Activated naive CD8-positive, alpha-beta T cell treated with anti-CD3 and anti-CD28 coated beads, Interleukin-2, amount 10 ng/mL, durations not matched to agents 7 days and 5 days (primary cell): ENCODE data around the gene MRTFB. TPM values are rescaled to one million over a fixed set of nuclear protein-coding genes. Genes with fewer than 3 reads are reported as not detected.

Experiments
- ATAC-seq: fragments of 150-1000 bp; cut with Tn5 transposase; one replicate; pipeline ENCODE4 v1.10.0; 2021; ENCODE audit warnings: low read depth, moderate library complexity
- POLR2A ChIA-PET: fragments of 350-600 bp; sonication (Branson Sonifier 250); formaldehyde crosslinking; loops from one replicate; lab custom pipeline; 2021; ENCODE audit warnings: antibody characterized with exemption; lab: Charles Lee
- DNase-seq: peaks from one replicate; pipeline ENCODE4 v3.0.0; 2021
- H3K27ac Mint-ChIP-seq: one replicate; pipeline ENCODE4 v1.8.0; 2022; ENCODE audit warnings: mild to moderate bottlenecking, mixed read lengths
- H3K27me3 Mint-ChIP-seq: one replicate; pipeline ENCODE4 v1.8.0; 2022; ENCODE audit warnings: mild to moderate bottlenecking, moderate library complexity, mixed read lengths
- H3K36me3 Mint-ChIP-seq: one replicate; pipeline ENCODE4 v1.8.0; 2021; ENCODE audit warnings: mild to moderate bottlenecking, mixed read lengths
- H3K4me1 Mint-ChIP-seq: one replicate; pipeline ENCODE4 v1.8.0; 2021; ENCODE audit warnings: mixed read lengths
- H3K4me3 Mint-ChIP-seq: one replicate; pipeline ENCODE4 v1.8.0; 2022; ENCODE audit warnings: mild to moderate bottlenecking, moderate library complexity, mixed read lengths
- H3K9me3 Mint-ChIP-seq: one replicate; pipeline ENCODE4 v1.8.0; 2021; ENCODE audit warnings: mixed read lengths
- total RNA-seq, 2 experiments: library from RNA; stranded (reverse); gene quantifications; one replicate each; pipeline ENCODE4 v1.2.3, GENCODE V29; 2021

MRTFB gene
- total RNA-seq, 2 experiments from 2014 or later: 14.1 to 16.2 TPM

GRCh38 chr16:14101415-14101814 lies 30.3 kb downstream of the MRTFB start:
- Mint-ChIP-seq H3K4me3 (no peak overlapping the region), H3K27me3 (no peaks in the 10 kb centered on the region), H3K9me3 (no peaks in the 10 kb centered on the region), H3K36me3 (no peaks in the 10 kb centered on the region), H3K27ac (no peak overlapping the region), H3K4me1 (peaks cover 17% of the 10 kb centered on the region)
- DNase-seq: no peak
- ATAC-seq: no peak
- POLR2A ChIA-PET: interaction anchor here (0.6 to 0.9 kb wide), 2 partner anchors 91 to 1642 kb away, joined by 3 to 4 read pairs; no protein-coding TSS in a partner anchor

- Mint-ChIP-seq H3K4me1 (peaks cover 17% of the 10 kb centered on the region), H3K4me3 (no peak overlapping the region), H3K36me3 (no peaks in the 10 kb centered on the region), H3K9me3 (no peaks in the 10 kb centered on the region), H3K27ac (no peak overlapping the region), H3K27me3 (no peaks in the 10 kb centered on the region)
- POLR2A ChIA-PET: no interaction called here
- DNase-seq (no peak), ATAC-seq (no peak)
Measured at GRCh38 chr16:14102925-14103720, 32.0 kb downstream of the MRTFB start.

- Mint-ChIP-seq H3K27me3 (no peaks in the 10 kb centered on the region), H3K27ac (no peak overlapping the region), H3K9me3 (no peaks in the 10 kb centered on the region), H3K4me3 (no peak overlapping the region), H3K36me3 (no peaks in the 10 kb centered on the region), H3K4me1 (peaks cover 17% of the 10 kb centered on the region)
- DNase-seq (no peak), ATAC-seq (no peak)
- POLR2A ChIA-PET: no interaction called here
Measured at GRCh38 chr16:14104066-14104465, 32.9 kb downstream of the MRTFB start.

- no peak for DNase-seq
- POLR2A ChIA-PET: no interaction called here
- H3K27ac Mint-ChIP-seq: no peak overlapping the region
- no peaks in the 10 kb centered on the region for H3K36me3 Mint-ChIP-seq
- H3K4me3 Mint-ChIP-seq: no peak overlapping the region
- no peaks in the 10 kb centered on the region for H3K9me3 Mint-ChIP-seq
- no peaks in the 10 kb centered on the region for H3K27me3 Mint-ChIP-seq
- H3K4me1 Mint-ChIP-seq: peaks cover 21% of the 10 kb centered on the region
- ATAC-seq: no peak
Measured at GRCh38 chr16:14105760-14106375, 34.7 kb downstream of the MRTFB start.

- no peak overlapping the region for H3K27ac Mint-ChIP-seq
- no peak overlapping the region for H3K4me3 Mint-ChIP-seq
- no peaks in the 10 kb centered on the region for H3K9me3 Mint-ChIP-seq
- no peaks in the 10 kb centered on the region for H3K36me3 Mint-ChIP-seq
- H3K27me3 Mint-ChIP-seq: no peaks in the 10 kb centered on the region
- POLR2A ChIA-PET: no interaction called here
- ATAC-seq: no peak
- H3K4me1 Mint-ChIP-seq: peaks cover 15% of the 10 kb centered on the region
- DNase-seq: no peak
Measured at GRCh38 chr16:14106457-14106856, 35.3 kb downstream of the MRTFB start.

GRCh38 chr16:14106961-14107360 lies 35.8 kb downstream of the MRTFB start:
- POLR2A ChIA-PET: no interaction called here
- no peak overlapping the region for H3K27ac Mint-ChIP-seq
- no peak overlapping the region for H3K4me3 Mint-ChIP-seq
- peaks cover 14% of the 10 kb centered on the region for H3K4me1 Mint-ChIP-seq
- ATAC-seq: no peak
- no peaks in the 10 kb centered on the region for H3K9me3 Mint-ChIP-seq
- no peaks in the 10 kb centered on the region for H3K27me3 Mint-ChIP-seq
- no peak for DNase-seq
- no peaks in the 10 kb centered on the region for H3K36me3 Mint-ChIP-seq

- Mint-ChIP-seq H3K4me3 (no peak overlapping the region), H3K27ac (no peak overlapping the region), H3K36me3 (no peaks in the 10 kb centered on the region), H3K27me3 (no peaks in the 10 kb centered on the region), H3K4me1 (peaks cover 11% of the 10 kb centered on the region), H3K9me3 (no peaks in the 10 kb centered on the region)
- POLR2A ChIA-PET: no interaction called here
- DNase-seq (no peak), ATAC-seq (no peak)
Measured at GRCh38 chr16:14109077-14109775, 38.1 kb downstream of the MRTFB start.

- POLR2A ChIA-PET: no interaction called here
- DNase-seq (no peak), ATAC-seq (no peak)
- Mint-ChIP-seq H3K27ac (no peak overlapping the region), H3K9me3 (no peaks in the 10 kb centered on the region), H3K4me3 (no peak overlapping the region), H3K36me3 (no peaks in the 10 kb centered on the region), H3K4me1 (peaks cover 9% of the 10 kb centered on the region), H3K27me3 (no peaks in the 10 kb centered on the region)
Measured at GRCh38 chr16:14109782-14110727, 38.9 kb downstream of the MRTFB start.

- no peaks in the 10 kb centered on the region for H3K27me3 Mint-ChIP-seq
- no peak for ATAC-seq
- H3K4me1 Mint-ChIP-seq: peaks cover 9% of the 10 kb centered on the region
- no peak overlapping the region for H3K4me3 Mint-ChIP-seq
- DNase-seq: no peak
- H3K9me3 Mint-ChIP-seq: no peaks in the 10 kb centered on the region
- POLR2A ChIA-PET: no interaction called here
- no peaks in the 10 kb centered on the region for H3K36me3 Mint-ChIP-seq
- H3K27ac Mint-ChIP-seq: no peak overlapping the region
Measured at GRCh38 chr16:14110728-14111251, 39.7 kb downstream of the MRTFB start.

- no peak for DNase-seq
- Mint-ChIP-seq H3K4me1 (peaks cover 9% of the 10 kb centered on the region), H3K36me3 (no peaks in the 10 kb centered on the region), H3K9me3 (no peaks in the 10 kb centered on the region), H3K27me3 (no peaks in the 10 kb centered on the region), H3K4me3 (no peak overlapping the region), H3K27ac (peak overlapping the region; percentile 50)
- no peak for ATAC-seq
- POLR2A ChIA-PET: no interaction called here
Measured at GRCh38 chr16:14111713-14112538, 40.8 kb downstream of the MRTFB start.

GRCh38 chr16:14112539-14112856 lies 41.4 kb downstream of the MRTFB start:
- Mint-ChIP-seq H3K27ac (no peak overlapping the region), H3K4me3 (no peak overlapping the region), H3K36me3 (no peaks in the 10 kb centered on the region), H3K9me3 (no peaks in the 10 kb centered on the region), H3K27me3 (no peaks in the 10 kb centered on the region), H3K4me1 (peaks cover 9% of the 10 kb centered on the region)
- no peak for ATAC-seq
- no peak for DNase-seq
- POLR2A ChIA-PET: no interaction called here

GRCh38 chr16:14113344-14113743 lies 42.2 kb downstream of the MRTFB start:
- Mint-ChIP-seq H3K27ac (no peak overlapping the region), H3K27me3 (no peaks in the 10 kb centered on the region), H3K4me1 (peaks cover 9% of the 10 kb centered on the region), H3K4me3 (no peak overlapping the region), H3K9me3 (no peaks in the 10 kb centered on the region), H3K36me3 (no peaks in the 10 kb centered on the region)
- POLR2A ChIA-PET: no interaction called here
- ATAC-seq: no peak
- no peak for DNase-seq
